Activated naive CD4-positive, alpha-beta T cell treated with anti-CD3 and anti-CD28 coated beads, Interleukin-2, amount 10 ng/mL, durations not matched to agents 7 days and 5 days (primary cell): ENCODE results near the gene GNMT.
A peak's percentile ranks its signal among the peaks of the same experiment; 100 is the strongest.

Experiments used
- CTCF ChIA-PET: fragments of 350-600 bp; sonication (Branson Sonifier 250); formaldehyde crosslinking; loops from one replicate; lab custom pipeline; 2021; ENCODE audit warnings: antibody characterized with exemption; lab: Charles Lee
- DNase-seq: peaks from one replicate; pipeline ENCODE4 v3.0.0-alpha.2; 2020
- H3K27ac Mint-ChIP-seq: one replicate; pipeline ENCODE4 v1.8.0; 2021; ENCODE audit warnings: mild to moderate bottlenecking, moderate library complexity, mixed read lengths
- H3K27me3 Mint-ChIP-seq: one replicate; pipeline ENCODE4 v1.8.0; 2021; ENCODE audit warnings: mild to moderate bottlenecking, mixed read lengths
- H3K36me3 Mint-ChIP-seq: one replicate; pipeline ENCODE4 v1.8.0; 2021; ENCODE audit warnings: mixed read lengths
- H3K4me1 Mint-ChIP-seq: one replicate; pipeline ENCODE4 v1.8.0; 2021; ENCODE audit warnings: mixed read lengths
- H3K4me3 Mint-ChIP-seq: one replicate; pipeline ENCODE4 v1.8.0; 2021; ENCODE audit warnings: mild to moderate bottlenecking, moderate library complexity, mixed read lengths
- H3K9me3 Mint-ChIP-seq: one replicate; pipeline ENCODE4 v1.8.0; 2021; ENCODE audit warnings: mixed read lengths

Gene GNMT

DNA sequence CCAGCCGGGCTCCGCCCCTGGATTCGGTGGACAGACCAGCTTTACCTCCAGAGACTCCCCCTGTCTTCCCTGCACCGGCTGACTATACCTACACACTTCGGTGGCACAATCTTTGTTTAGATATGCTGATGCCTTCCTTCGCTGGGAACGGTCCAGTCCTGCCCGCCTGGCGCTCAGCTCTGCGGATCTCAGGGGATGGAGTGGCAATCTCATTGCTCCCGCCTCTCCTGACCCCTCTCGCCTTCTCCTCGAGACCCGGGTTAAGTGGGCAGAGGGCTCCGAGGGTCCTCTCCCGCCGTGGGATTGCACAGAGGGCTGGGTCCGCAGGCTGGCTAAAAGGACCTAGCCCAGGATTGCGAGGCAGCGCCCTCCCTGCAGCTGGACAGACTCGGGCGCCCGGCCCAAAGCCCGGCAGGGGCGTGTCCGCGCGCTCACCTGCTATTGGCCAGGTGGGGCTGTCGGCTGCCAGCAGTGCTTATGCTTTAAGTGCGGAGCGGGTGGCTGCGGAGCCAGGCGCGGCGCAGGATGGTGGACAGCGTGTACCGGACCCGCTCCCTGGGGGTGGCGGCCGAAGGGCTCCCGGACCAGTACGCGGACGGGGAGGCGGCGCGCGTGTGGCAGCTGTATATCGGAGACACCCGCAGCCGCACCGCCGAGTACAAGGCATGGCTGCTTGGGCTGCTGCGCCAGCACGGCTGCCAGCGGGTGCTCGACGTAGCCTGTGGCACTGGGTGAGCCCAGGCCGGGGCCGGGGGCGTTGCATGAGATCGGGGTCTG is at the start of gene GNMT:
Gene GNMT, plus strand, starts transcription at position 512 of the 777 bp plus-strand sequence. Its CDS starts 14 bp downstream, at position 526.
- peak; percentile 67 for DNase-seq

DNA sequence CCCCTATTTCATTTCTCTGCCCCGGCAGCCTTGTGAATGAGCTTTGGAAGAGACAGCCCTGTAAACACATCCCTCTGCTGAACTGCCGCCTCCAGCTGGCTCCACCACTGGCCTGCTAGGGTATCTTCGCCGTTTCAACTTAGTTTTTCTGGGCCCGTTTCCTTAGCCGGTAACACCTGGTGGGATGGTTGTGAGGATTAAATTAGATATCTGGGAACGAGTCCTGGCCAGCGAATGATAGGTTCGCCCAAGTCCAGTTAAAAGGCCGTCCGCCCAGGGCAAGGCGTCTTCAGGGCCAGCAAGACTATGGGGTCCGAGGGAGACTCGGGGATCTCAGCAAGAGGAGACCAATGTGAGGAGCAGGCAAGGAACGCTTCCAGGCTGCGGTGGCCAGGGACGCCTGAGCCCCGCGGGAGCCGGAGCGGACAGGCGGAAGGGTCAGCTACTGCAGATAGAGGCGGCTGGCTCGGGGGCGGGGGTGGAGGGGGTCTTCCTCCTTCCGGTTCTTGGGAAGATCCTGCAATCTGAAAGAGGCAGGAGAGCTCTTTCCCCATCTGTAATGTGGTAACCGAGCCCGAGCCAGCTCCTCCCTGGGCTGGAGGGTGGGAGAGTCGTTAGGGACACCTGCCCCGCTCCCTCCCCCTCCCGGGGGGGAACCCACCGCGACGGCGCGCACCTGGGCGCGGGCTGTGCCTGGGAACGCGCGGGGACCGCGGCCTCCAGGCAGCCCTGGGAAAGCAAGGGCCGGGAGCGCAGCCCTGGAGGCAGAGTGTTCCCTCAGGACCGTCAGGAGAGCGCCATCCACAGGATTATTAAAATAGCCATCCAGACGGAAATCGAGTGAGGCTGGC is 49.2 kb upstream of the GNMT start:
- no peaks in the 10 kb centered on the region for H3K9me3 Mint-ChIP-seq
- CTCF ChIA-PET = interaction anchor here (0.6 to 4.3 kb wide), 3 partner anchors 10 to 232 kb away, joined by 3 to 18 read pairs (median 4); no protein-coding TSS in a partner anchor
- no peak overlapping the region for H3K4me3 Mint-ChIP-seq

More for the DNA sequence above, at the start of gene GNMT:
- Mint-ChIP-seq H3K4me3 (peak within 1 kb of the TSS; percentile 50), H3K9me3 (no peaks in the 10 kb centered on the region), H3K27me3 (peaks cover 24% of the 10 kb centered on the region), H3K36me3 (peaks cover 12% of the 10 kb centered on the region), H3K4me1 (peaks cover 19% of the 10 kb centered on the region), H3K27ac (no peak within 1 kb of the TSS)
- CTCF ChIA-PET = no interaction called here

DNA sequence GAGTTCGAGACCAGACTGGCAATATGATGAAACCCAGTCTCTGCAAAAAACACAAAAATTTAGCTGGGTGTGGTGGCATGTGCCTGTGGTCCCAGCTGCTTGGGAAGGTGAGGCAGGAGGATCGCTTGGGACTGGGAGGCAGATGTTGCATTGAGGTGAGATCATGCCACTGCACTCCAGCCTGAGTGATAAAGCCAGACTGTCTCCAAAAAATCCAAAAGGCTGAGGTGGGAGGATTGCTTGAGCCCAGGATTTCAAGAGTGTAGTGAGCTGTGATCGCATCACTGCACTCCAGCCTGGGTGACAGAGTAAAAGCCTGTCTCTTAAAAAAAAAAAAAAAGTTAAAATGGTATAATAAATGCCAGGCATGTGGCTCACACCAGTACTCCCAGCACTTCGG is 46.0 kb upstream of the GNMT start:
- peaks cover 56% of the 10 kb centered on the region for H3K27me3 Mint-ChIP-seq
- no peak for DNase-seq
- H3K9me3 Mint-ChIP-seq = no peaks in the 10 kb centered on the region
- H3K4me3 Mint-ChIP-seq = no peak overlapping the region
- CTCF ChIA-PET = interaction anchor here (1.3 kb wide), 2 partner anchors 49 to 229 kb away, joined by 3 to 4 read pairs; no protein-coding TSS in a partner anchor
- H3K36me3 Mint-ChIP-seq = no peaks in the 10 kb centered on the region
- H3K4me1 Mint-ChIP-seq = peaks cover 3% of the 10 kb centered on the region
- H3K27ac Mint-ChIP-seq = no peak overlapping the region

More for the DNA sequence above, 49.2 kb upstream of the GNMT start:
- H3K27me3 Mint-ChIP-seq = peaks cover 56% of the 10 kb centered on the region
- DNase-seq = no peak
- no peak overlapping the region for H3K27ac Mint-ChIP-seq
- no peaks in the 10 kb centered on the region for H3K36me3 Mint-ChIP-seq
- H3K4me1 Mint-ChIP-seq = peaks cover 3% of the 10 kb centered on the region

DNA sequence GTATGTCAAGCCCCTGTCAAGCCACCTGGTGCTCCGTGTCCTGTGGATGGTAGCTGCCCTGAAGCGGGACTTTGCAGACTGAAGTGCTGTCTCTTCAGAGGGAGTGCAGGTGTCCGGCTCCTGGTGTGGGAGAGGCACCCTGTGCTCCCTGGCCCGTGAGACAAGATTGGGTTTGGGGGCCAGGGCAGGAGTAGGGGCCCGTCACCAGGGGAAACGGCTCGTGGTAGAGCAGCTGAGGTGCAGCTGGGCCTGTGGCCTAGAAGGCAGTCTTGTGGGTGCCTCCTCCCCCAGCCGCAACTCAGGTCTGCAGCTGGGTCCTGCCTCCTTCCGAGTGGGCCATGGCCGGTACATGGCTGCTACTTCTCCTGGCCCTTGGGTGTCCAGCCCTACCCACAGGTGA is 44.8 kb upstream of the GNMT start, which contains the start of gene PTCRA:
Gene PTCRA, plus strand, starts transcription at position 322 of the 400 bp plus-strand sequence. Its CDS starts 17 bp downstream, at position 339.
- Mint-ChIP-seq H3K36me3 (no peaks in the 10 kb centered on the region), H3K9me3 (no peaks in the 10 kb centered on the region), H3K27ac (no peak within 1 kb of the TSS), H3K4me3 (no peak within 1 kb of the TSS), H3K4me1 (peaks cover 3% of the 10 kb centered on the region), H3K27me3 (peaks cover 56% of the 10 kb centered on the region)
- no peak for DNase-seq
- CTCF ChIA-PET = interaction anchor here (1.1 kb wide), 1 partner anchor 63 kb away, joined by 3 read pairs; the partner anchor contains the start of gene PEX6

DNA sequence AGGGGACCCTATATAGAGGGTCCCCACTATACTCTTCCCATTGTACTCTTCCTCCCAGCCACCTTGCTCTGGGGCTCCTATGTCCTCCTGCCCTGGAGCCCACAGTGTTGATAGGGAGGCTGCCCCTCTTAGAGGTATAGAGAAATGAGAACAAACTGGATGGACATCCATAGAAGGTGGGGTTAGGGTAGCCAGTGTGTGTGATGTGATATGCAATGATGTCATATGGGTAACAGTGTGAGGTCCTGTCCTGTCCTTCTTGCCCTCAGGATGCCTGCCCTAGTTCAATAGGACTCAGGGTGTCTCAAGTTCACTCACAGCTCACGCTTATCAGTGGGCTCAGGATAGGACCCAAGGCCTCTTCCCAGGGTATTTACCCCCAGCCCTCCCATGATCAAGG is 44.3 kb upstream of the GNMT start:
- peaks cover 52% of the 10 kb centered on the region for H3K27me3 Mint-ChIP-seq
- no peak overlapping the region for H3K27ac Mint-ChIP-seq
- H3K9me3 Mint-ChIP-seq = no peaks in the 10 kb centered on the region
- no peak overlapping the region for H3K4me3 Mint-ChIP-seq
- H3K4me1 Mint-ChIP-seq = peaks cover 1% of the 10 kb centered on the region
- CTCF ChIA-PET = interaction anchor here (1.0 to 1.3 kb wide), 2 partner anchors 18 to 36 kb away, joined by 3 read pairs; no protein-coding TSS in a partner anchor
- DNase-seq = no peak
- no peaks in the 10 kb centered on the region for H3K36me3 Mint-ChIP-seq

DNA sequence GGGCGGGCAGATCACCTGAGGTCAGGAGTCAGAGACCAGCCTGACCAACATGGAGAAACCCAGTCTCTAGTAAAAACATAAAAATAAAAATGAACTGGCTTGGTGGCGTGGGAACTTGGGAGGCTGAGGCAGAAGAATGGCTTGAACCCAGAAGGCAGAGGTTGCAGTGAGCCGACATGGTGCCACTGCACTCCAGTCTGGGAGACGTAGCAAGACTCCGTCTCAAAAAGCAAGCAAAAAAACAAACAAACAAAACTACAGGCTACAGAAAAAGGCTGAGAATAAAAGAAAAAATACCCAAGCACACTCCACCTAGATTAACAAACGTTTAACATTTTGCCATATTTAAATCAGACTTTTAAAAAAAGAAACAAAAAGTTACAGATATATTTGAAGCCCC is 38.8 kb upstream of the GNMT start:
- H3K36me3 Mint-ChIP-seq = no peaks in the 10 kb centered on the region
- H3K27ac Mint-ChIP-seq = no peak overlapping the region
- H3K4me1 Mint-ChIP-seq = no peaks in the 10 kb centered on the region
- CTCF ChIA-PET = no interaction called here
- peaks cover 14% of the 10 kb centered on the region for H3K27me3 Mint-ChIP-seq
- H3K4me3 Mint-ChIP-seq = no peak overlapping the region
- DNase-seq = no peak
- H3K9me3 Mint-ChIP-seq = no peaks in the 10 kb centered on the region

DNA sequence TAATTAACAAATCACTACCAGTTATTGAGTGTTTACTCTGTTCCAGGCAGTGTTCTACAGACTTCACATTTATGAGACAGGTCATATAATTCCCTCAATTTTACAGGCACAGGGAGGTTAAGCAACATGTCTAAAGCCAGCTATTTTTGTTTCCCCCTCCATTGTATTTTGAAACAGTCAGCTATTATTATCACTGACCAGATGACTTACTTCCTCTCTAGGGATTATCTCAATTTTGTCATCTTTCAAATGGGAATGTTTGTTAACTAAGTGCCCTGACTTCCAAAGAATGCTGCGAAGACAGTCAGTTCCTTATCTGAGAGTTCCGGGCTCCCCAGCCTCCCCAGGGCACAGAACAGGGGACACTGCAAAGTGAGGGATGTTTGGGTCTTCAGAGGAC is 36.9 kb upstream of the GNMT start:
- Mint-ChIP-seq H3K27me3 (peaks cover 14% of the 10 kb centered on the region), H3K4me1 (peaks cover 7% of the 10 kb centered on the region), H3K4me3 (no peak overlapping the region), H3K9me3 (no peaks in the 10 kb centered on the region), H3K27ac (no peak overlapping the region), H3K36me3 (peaks cover 3% of the 10 kb centered on the region)
- DNase-seq = no peak
- CTCF ChIA-PET = no interaction called here

DNA sequence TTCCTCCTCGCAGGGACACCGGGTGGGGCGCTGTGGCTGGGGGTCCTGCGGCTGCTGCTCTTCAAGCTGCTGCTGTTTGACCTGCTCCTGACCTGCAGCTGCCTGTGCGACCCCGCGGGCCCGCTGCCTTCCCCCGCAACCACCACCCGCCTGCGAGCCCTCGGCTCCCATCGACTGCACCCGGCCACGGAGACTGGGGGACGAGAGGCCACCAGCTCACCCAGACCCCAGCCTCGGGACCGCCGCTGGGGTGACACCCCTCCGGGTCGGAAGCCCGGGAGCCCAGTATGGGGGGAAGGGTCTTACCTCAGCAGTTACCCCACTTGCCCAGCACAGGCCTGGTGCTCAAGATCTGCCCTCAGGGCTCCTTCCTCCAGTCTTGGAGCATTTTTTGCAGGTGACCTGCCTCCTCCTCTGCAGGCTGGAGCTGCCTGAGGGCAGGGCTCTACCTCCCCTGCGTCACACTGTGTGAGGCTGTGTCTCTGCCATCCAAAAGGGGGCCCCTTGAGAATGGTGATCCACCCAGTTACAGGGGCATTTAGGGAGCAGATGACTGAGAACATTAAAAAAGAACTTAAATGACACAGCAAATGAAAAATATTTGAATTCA is 35.2 kb upstream of the GNMT start:
- CTCF ChIA-PET = no interaction called here
- Mint-ChIP-seq H3K27me3 (peaks cover 14% of the 10 kb centered on the region), H3K9me3 (no peaks in the 10 kb centered on the region), H3K36me3 (peaks cover 9% of the 10 kb centered on the region), H3K4me3 (no peak overlapping the region), H3K4me1 (peaks cover 11% of the 10 kb centered on the region), H3K27ac (no peak overlapping the region)
- no peak for DNase-seq

DNA sequence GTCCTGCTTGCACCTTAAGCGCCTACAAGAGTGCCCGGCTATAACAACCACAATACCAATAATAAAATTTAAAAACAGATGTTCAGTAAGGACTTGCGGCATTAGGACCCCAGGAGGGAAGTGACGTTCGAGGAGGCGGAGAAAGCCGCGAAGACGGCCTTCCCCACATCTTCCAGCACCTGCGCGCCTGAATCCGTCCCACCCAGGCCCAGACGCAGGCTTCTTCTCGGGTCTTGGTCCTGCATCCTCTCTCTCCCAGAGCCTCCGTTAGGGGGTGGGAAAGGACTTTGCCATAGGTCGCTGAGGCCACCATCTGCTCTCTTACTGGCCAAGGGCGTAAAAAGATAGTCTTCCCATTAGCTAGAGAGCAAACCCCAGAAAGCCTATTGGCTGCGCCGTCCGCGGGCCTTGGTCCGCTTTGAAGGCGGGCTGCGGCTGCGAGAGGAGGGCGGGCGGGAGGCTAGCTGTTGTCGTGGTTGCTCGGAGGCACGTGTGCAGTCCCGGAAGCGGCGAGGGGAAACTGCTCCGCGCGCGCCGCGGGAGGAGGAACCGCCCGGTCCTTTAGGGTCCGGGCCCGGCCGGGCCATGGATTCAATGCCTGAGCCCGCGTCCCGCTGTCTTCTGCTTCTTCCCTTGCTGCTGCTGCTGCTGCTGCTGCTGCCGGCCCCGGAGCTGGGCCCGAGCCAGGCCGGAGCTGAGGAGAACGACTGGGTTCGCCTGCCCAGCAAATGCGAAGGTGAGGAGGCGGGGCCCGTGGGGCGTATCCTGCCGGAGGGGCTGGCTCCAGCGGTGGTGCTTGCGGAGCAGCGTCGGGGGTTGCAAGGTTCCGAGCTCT is 31.4 kb upstream of the GNMT start, which contains the start of gene CNPY3:
Gene CNPY3, plus strand, starts transcription at position 495 of the 835 bp plus-strand sequence. Its CDS starts 91 bp downstream, at position 586.
- DNase-seq = peak; percentile 98
- no peaks in the 10 kb centered on the region for H3K27me3 Mint-ChIP-seq
- H3K9me3 Mint-ChIP-seq = no peaks in the 10 kb centered on the region
- H3K36me3 Mint-ChIP-seq = peaks cover 35% of the 10 kb centered on the region
- peak within 1 kb of the TSS; percentile 100 for H3K27ac Mint-ChIP-seq
- CTCF ChIA-PET = interaction anchor here (0.8 to 2.0 kb wide), 6 partner anchors 23 to 214 kb away, joined by 3 to 12 read pairs (median 4); no protein-coding TSS in a partner anchor
- H3K4me3 Mint-ChIP-seq = peak within 1 kb of the TSS; percentile 98
- H3K4me1 Mint-ChIP-seq = peaks cover 41% of the 10 kb centered on the region

DNA sequence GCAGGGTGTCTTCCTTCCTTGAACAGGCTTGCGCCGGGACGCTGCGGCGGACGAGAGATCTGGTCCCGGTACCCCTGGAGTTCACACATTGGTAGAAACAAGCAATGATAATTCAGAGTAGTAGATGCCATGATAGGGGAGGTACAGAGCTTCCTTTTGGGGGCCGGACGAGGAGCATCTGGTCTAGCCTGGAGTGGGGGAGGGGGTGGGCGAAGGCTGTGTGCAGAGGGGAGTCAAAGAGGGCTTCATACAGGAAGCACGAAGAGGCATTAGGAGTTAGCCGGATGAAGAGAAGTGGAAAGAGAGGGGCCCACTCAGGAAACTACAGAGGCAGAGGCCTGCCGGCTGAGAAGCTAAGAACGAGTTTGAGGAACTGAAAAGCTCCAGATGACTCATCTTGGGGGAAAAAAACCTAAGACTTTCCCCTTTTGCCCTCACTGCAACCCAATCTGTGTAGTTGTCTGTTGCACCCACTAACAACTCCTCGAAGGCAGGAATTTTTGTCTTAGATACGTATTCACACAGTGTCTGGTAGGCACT is 30.7 kb upstream of the GNMT start:
- peak overlapping the region; percentile 100 for H3K27ac Mint-ChIP-seq
- no peak for DNase-seq
- peak overlapping the region; percentile 98 for H3K4me3 Mint-ChIP-seq
- H3K27me3 Mint-ChIP-seq = no peaks in the 10 kb centered on the region
- H3K4me1 Mint-ChIP-seq = peaks cover 41% of the 10 kb centered on the region
- peaks cover 37% of the 10 kb centered on the region for H3K36me3 Mint-ChIP-seq
- CTCF ChIA-PET = interaction anchor here (0.8 to 2.0 kb wide), 5 partner anchors 23 to 213 kb away, joined by 3 to 12 read pairs (median 4); partner anchors contain the start of gene PPP2R5D
- no peaks in the 10 kb centered on the region for H3K9me3 Mint-ChIP-seq

DNA sequence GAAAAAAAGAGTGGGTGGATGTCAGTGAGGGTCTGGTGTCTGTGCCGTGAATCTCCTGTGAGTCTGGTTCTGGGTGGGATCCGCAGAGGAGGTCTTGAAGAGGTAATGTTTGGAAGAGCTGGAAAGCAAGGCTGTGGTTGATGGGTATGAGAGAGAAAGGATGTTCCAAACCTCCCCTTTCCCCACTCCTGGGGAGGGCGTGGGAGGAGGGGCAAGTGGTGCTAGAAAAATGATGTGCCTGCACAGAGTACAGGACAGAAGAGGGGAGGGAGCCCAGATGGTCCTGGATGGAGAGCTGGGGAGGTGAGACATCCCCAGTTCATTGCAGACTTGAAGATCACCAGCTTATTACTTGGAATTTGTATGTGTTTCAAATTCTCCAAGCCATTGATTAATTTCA is 28.1 kb upstream of the GNMT start:
- Mint-ChIP-seq H3K9me3 (no peaks in the 10 kb centered on the region), H3K27me3 (no peaks in the 10 kb centered on the region), H3K27ac (no peak overlapping the region), H3K4me1 (peaks cover 41% of the 10 kb centered on the region), H3K4me3 (peak overlapping the region; percentile 55), H3K36me3 (peaks cover 57% of the 10 kb centered on the region)
- CTCF ChIA-PET = interaction anchor here (0.7 kb wide), 1 partner anchor 589 kb away, joined by 3 read pairs; no protein-coding TSS in a partner anchor
- no peak for DNase-seq

DNA sequence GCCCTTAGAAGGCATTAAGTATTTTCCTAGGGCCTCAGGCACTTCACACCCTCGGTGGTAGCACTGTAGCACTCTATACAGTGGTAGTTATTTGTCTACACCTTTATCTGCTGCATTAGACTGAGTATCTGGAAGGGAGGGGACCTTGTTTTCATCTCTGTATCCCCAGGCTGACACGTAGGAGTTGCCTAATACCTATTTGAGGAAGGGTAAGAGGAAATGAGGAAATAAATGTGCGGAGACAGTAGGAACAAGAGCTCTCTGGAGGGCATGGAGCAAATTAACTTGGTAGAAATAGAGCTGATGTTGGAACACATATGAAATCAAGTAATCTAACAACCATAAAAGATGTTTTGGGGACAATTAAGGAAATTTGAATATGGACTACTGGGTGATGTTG is 27.3 kb upstream of the GNMT start:
- H3K4me1 Mint-ChIP-seq = peaks cover 38% of the 10 kb centered on the region
- no peak overlapping the region for H3K27ac Mint-ChIP-seq
- no peaks in the 10 kb centered on the region for H3K27me3 Mint-ChIP-seq
- no peak overlapping the region for H3K4me3 Mint-ChIP-seq
- DNase-seq = no peak
- CTCF ChIA-PET = no interaction called here
- peaks cover 64% of the 10 kb centered on the region for H3K36me3 Mint-ChIP-seq
- H3K9me3 Mint-ChIP-seq = no peaks in the 10 kb centered on the region
